Naive B cell (primary cell): ENCODE results near the gene NDC80. TPM values are rescaled to one million over a fixed set of nuclear protein-coding genes. Genes with fewer than 3 reads are reported as not detected.
"Not testable (repeated sequence)": the region's sequence is repeated elsewhere in the genome, so short reads cannot be mapped to it uniquely, and the experiment has no call there.

Experiments
- ATAC-seq, 2 donors: fragments of 150-1000 bp; cut with Tn5 transposase; 2 replicates each; pipeline ENCODE4 v1.10.0; 2021; ENCODE audit warnings: low read depth in 2 of 2, mild to moderate bottlenecking in 2 of 2, moderate library complexity in 2 of 2
- DNase-seq: peaks from one replicate; pipeline ENCODE4 v3.0.0; 2022
- H3K27ac Mint-ChIP-seq, 6 donors: one replicate each; pipeline ENCODE4 v1.8.0; 2020 to 2022; ENCODE audit warnings: mild to moderate bottlenecking in 6 of 6, mixed read lengths in 6 of 6, moderate library complexity in 5 of 6, inconsistent platforms in 2 of 6
- H3K27me3 Mint-ChIP-seq, 3 donors: one replicate each; pipeline ENCODE4 v1.8.0; 2021 to 2022; ENCODE audit warnings: mixed read lengths in 3 of 3, mild to moderate bottlenecking in 1 of 3
- H3K36me3 Mint-ChIP-seq, 2 donors: one replicate each; pipeline ENCODE4 v1.8.0; 2020 to 2022; ENCODE audit warnings: mixed read lengths in 2 of 2, inconsistent platforms in 1 of 2, mild to moderate bottlenecking in 1 of 2
- H3K4me1 Mint-ChIP-seq, 3 donors: one replicate each; pipeline ENCODE4 v1.8.0; 2020 to 2022; ENCODE audit warnings: mixed read lengths in 3 of 3, inconsistent platforms in 1 of 3, mild to moderate bottlenecking in 1 of 3, moderate library complexity in 1 of 3
- H3K4me3 Mint-ChIP-seq, 8 donors: one replicate each; pipeline ENCODE4 v1.8.0; 2020 to 2022; ENCODE audit warnings: mild to moderate bottlenecking in 8 of 8, mixed read lengths in 8 of 8, moderate library complexity in 8 of 8, inconsistent platforms in 2 of 8
- H3K9me3 Mint-ChIP-seq, 7 donors: one replicate each; pipeline ENCODE4 v1.8.0; 2020 to 2022; ENCODE audit warnings: mixed read lengths in 7 of 7, mild to moderate bottlenecking in 5 of 7, inconsistent platforms in 2 of 7, moderate library complexity in 1 of 7
- polyA plus RNA-seq, 6 donors: library from polyadenylated mRNA; unstranded; fragments of 300-500 nt; fragmentation: Illumina TruSeq; gene quantifications; one replicate each; pipeline ENCODE4 v1.2.3, GENCODE V29; 2021; ENCODE audit warnings: low read depth in 6 of 6

Gene NDC80
- polyA plus RNA-seq, 6 donors from 2014 or later, result 1.7 to 3.5 (median 2.7) TPM; not detected in 1

- Mint-ChIP-seq H3K9me3 (no peaks in the 10 kb centered on the region), H3K27me3 (no peaks in the 10 kb centered on the region), H3K36me3 (peaks cover 0 to 7% of the 10 kb centered on the region in 2 donors), H3K4me1 (peaks cover 22 to 38% (median 31%) of the 10 kb centered on the region in 3 donors), H3K27ac (peak overlapping the region; percentile 36 to 99 (median 98)), H3K4me3 (peak overlapping the region in 7 of 8 donors; percentile 26 to 97 (median 96))
- DNase-seq, result peak; percentile 39
- no peak for ATAC-seq
Observed at GRCh38 chr18:2653467-2653866, 82.1 kb downstream of the NDC80 start.

GRCh38 chr18:2654169-2654927 is 83.0 kb downstream of the NDC80 start:
- peaks cover 25 to 43% (median 37%) of the 10 kb centered on the region in 3 donors for H3K4me1 Mint-ChIP-seq
- H3K27me3 Mint-ChIP-seq, result no peaks in the 10 kb centered on the region
- no peak for DNase-seq
- H3K36me3 Mint-ChIP-seq, result peaks cover 0 to 7% of the 10 kb centered on the region in 2 donors
- H3K27ac Mint-ChIP-seq, result peak overlapping the region; percentile 97 to 99 (median 99)
- no peaks in the 10 kb centered on the region for H3K9me3 Mint-ChIP-seq
- peak in 1 of 2 donors; percentile 1 for ATAC-seq
- H3K4me3 Mint-ChIP-seq, result peak overlapping the region; percentile 94 to 99 (median 96)

- DNase-seq (no peak), ATAC-seq (peak; percentile 58 to 65)
- Mint-ChIP-seq H3K27me3 (no peaks in the 10 kb centered on the region), H3K36me3 (peaks cover 0 to 7% of the 10 kb centered on the region in 2 donors), H3K4me1 (peaks cover 26 to 45% (median 41%) of the 10 kb centered on the region in 3 donors), H3K4me3 (peak overlapping the region; percentile 94 to 99 (median 96)), H3K9me3 (no peaks in the 10 kb centered on the region), H3K27ac (peak overlapping the region; percentile 97 to 99 (median 99))
Observed at GRCh38 chr18:2654928-2655177, 83.5 kb downstream of the NDC80 start.

- H3K4me3 Mint-ChIP-seq, result peak within 1 kb of the TSS; percentile 94 to 99 (median 97)
- no peaks in the 10 kb centered on the region for H3K9me3 Mint-ChIP-seq
- H3K4me1 Mint-ChIP-seq, result peaks cover 26 to 45% (median 45%) of the 10 kb centered on the region in 3 donors
- ATAC-seq (peak; percentile 68), DNase-seq (peak; percentile 91)
- H3K27me3 Mint-ChIP-seq, result no peaks in the 10 kb centered on the region
- H3K36me3 Mint-ChIP-seq, result peaks cover 0 to 7% of the 10 kb centered on the region in 2 donors
- H3K27ac Mint-ChIP-seq, result peak within 1 kb of the TSS; percentile 98 to 99 (median 99)
Observed at GRCh38 chr18:2655178-2655953, 84.0 kb downstream of the NDC80 start, which contains the start of gene SMCHD1. Gene SMCHD1 (plus strand): TSS chr18:2655726. CDS start chr18:2656076, 350 bp downstream.

- H3K4me1 Mint-ChIP-seq, result peaks cover 28 to 47% (median 47%) of the 10 kb centered on the region in 3 donors
Observed at GRCh38 chr18:2655954-2656236, 84.5 kb downstream of the NDC80 start.

GRCh38 chr18:2656237-2656980 is 85.1 kb downstream of the NDC80 start:
- Mint-ChIP-seq H3K36me3 (peaks cover 8 to 10% of the 10 kb centered on the region in 2 donors), H3K4me3 (peak overlapping the region; percentile 94 to 99 (median 97)), H3K27ac (peak overlapping the region; percentile 88 to 99 (median 98)), H3K9me3 (peaks cover 0 to 4% (median 0%) of the 10 kb centered on the region in 7 donors), H3K27me3 (no peaks in the 10 kb centered on the region), H3K4me1 (peaks cover 31 to 53% (median 50%) of the 10 kb centered on the region in 3 donors)
- ATAC-seq (peak; percentile 2 to 4), DNase-seq (peak; percentile 28)

More at GRCh38 chr18:2655954-2656236, 84.5 kb downstream of the NDC80 start:
- ATAC-seq, result no peak
- Mint-ChIP-seq H3K4me3 (peak overlapping the region; percentile 94 to 99 (median 97)), H3K27ac (peak overlapping the region; percentile 88 to 99 (median 96)), H3K27me3 (no peaks in the 10 kb centered on the region), H3K36me3 (peaks cover 3 to 8% of the 10 kb centered on the region in 2 donors), H3K9me3 (peaks cover 0 to 2% (median 0%) of the 10 kb centered on the region in 7 donors)
- no peak for DNase-seq

- no peaks in the 10 kb centered on the region for H3K27me3 Mint-ChIP-seq
- peak; percentile 22 for DNase-seq
- H3K4me3 Mint-ChIP-seq, result peak overlapping the region; percentile 94 to 99 (median 97)
- peaks cover 8 to 10% of the 10 kb centered on the region in 2 donors for H3K36me3 Mint-ChIP-seq
- no peak for ATAC-seq
- peak overlapping the region; percentile 88 to 99 (median 98) for H3K27ac Mint-ChIP-seq
- peaks cover 0 to 4% (median 0%) of the 10 kb centered on the region in 7 donors for H3K9me3 Mint-ChIP-seq
- peaks cover 31 to 57% (median 53%) of the 10 kb centered on the region in 3 donors for H3K4me1 Mint-ChIP-seq
Observed at GRCh38 chr18:2656981-2657512, 85.7 kb downstream of the NDC80 start.

GRCh38 chr18:2657788-2658458 is 86.6 kb downstream of the NDC80 start:
- H3K27me3 Mint-ChIP-seq, result no peaks in the 10 kb centered on the region
- H3K27ac Mint-ChIP-seq, result peak overlapping the region; percentile 44 to 99 (median 93)
- H3K9me3 Mint-ChIP-seq, result peaks cover 0 to 4% (median 0%) of the 10 kb centered on the region in 7 donors
- DNase-seq (peak; percentile 44), ATAC-seq (no peak)
- peaks cover 8 to 14% of the 10 kb centered on the region in 2 donors for H3K36me3 Mint-ChIP-seq
- peak overlapping the region; percentile 94 to 99 (median 96) for H3K4me3 Mint-ChIP-seq
- peaks cover 35 to 63% (median 61%) of the 10 kb centered on the region in 3 donors for H3K4me1 Mint-ChIP-seq

- Mint-ChIP-seq H3K27ac (peak overlapping the region in 3 of 6 donors; percentile 33 to 81 (median 38)), H3K4me1 (peaks cover 48 to 69% (median 68%) of the 10 kb centered on the region in 3 donors), H3K4me3 (peak overlapping the region in 5 of 8 donors; percentile 20 to 66 (median 47)), H3K36me3 (peaks cover 8 to 29% of the 10 kb centered on the region in 2 donors)
- ATAC-seq, DNase-seq, H3K9me3 Mint-ChIP-seq, H3K27me3 Mint-ChIP-seq: not testable (repeated sequence)
Observed at GRCh38 chr18:2660849-2661248, 89.5 kb downstream of the NDC80 start.

GRCh38 chr18:2662288-2662687 is 90.9 kb downstream of the NDC80 start:
- DNase-seq, ATAC-seq, H3K27ac Mint-ChIP-seq, H3K27me3 Mint-ChIP-seq, H3K9me3 Mint-ChIP-seq: not testable (repeated sequence)
- H3K4me1 Mint-ChIP-seq, result peaks cover 51 to 73% (median 68%) of the 10 kb centered on the region in 3 donors
- peak overlapping the region in 3 of 8 donors; percentile 9 to 52 (median 32) for H3K4me3 Mint-ChIP-seq
- H3K36me3 Mint-ChIP-seq, result peaks cover 14 to 40% of the 10 kb centered on the region in 2 donors

GRCh38 chr18:2662990-2663389 is 91.6 kb downstream of the NDC80 start:
- H3K4me1 Mint-ChIP-seq, result peaks cover 50 to 68% (median 64%) of the 10 kb centered on the region in 3 donors
- H3K27ac Mint-ChIP-seq, result peak overlapping the region in 5 of 6 donors; percentile 79 to 89 (median 81)
- ATAC-seq (peak; percentile 33 to 48), DNase-seq (no peak)
- H3K9me3 Mint-ChIP-seq, result peaks cover 0 to 4% (median 0%) of the 10 kb centered on the region in 7 donors
- H3K27me3 Mint-ChIP-seq, result no peaks in the 10 kb centered on the region
- H3K4me3 Mint-ChIP-seq, result peak overlapping the region; percentile 50 to 83 (median 70)
- H3K36me3 Mint-ChIP-seq, result peaks cover 17 to 37% of the 10 kb centered on the region in 2 donors
